NOMO-1 (cell line): ENCODE measurements around the gene MCM5.

Experiments
- DNase-seq, 2 experiments: peaks; one replicate each; lab custom pipeline; 2025; ENCODE audit not compliant: unreplicated experiment in 2 of 2; lab: John Stamatoyannopoulos, UW

The MCM5 gene

DNA sequence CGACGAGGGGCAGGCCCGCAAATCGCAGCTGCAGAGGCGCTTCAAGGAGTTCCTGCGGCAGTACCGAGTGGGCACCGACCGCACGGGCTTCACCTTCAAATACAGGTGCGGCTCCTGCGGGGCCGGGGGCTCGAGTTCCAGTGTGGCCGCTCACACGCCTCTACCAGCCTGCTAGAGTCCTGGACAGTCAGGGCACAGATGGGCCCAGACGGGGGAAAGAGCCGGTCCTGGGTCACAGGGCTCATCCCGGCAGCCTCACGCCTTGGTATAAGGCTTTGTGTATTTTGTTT lies 506 bp downstream of the MCM5 start:
- no peak for DNase-seq

DNA sequence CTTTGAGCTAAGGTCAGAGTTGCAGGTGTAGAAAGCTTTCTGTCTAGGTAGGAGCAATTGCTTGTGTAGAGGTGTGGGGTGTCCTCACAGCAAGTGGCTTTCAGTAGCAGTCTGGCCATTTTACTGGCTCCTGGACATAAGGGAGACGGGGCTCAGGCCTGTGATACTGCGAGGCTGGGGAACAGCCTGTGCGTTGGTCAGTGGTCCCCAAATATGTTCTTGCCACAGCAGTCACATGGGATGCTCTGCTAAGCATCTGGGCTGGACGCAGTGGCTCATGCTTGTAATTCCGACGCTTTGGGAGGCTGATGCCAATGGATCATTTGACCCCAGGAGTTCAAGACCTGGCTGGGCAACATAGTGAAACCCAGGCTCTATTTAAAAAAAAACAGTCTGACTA lies 1.9 kb downstream of the MCM5 start:
- no peak for DNase-seq

DNA sequence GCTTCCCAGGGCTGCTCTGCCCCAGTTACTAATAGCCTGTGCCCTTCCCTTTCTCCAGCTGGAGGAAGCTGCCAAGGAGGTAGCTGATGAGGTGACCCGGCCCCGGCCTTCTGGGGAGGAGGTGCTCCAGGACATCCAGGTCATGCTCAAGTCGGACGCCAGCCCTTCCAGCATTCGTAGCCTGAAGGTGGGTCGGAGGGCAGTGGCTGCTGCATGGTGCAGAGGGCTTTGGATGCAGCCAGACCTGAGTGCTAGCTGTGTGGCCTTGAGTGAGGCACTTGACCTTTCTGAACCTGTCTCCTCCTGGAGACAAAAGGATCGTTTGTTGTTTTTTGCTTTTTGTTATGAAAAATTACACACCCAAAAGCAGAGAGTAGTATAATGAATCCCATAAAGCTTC lies 3.4 kb downstream of the MCM5 start:
- DNase-seq, result no peak

DNA sequence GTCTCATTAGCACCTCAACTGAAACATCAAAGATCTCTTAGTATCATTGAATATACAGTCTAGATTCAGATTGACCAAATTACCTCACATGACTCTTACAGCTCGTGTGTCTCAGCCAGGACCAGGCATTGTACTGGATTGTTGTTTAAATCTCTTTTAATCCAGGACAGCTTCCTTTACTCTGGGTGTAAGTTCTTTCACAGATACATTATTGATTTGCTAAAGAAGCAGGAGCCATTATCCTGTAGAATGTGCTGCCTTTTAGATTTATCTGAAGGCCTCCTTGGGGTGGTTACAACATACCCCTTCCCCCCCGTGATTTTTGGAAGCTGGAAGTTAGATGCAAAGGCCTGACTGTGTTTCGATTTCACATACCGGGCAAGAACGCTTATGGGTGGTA lies 4.2 kb downstream of the MCM5 start:
- DNase-seq, result no peak

DNA sequence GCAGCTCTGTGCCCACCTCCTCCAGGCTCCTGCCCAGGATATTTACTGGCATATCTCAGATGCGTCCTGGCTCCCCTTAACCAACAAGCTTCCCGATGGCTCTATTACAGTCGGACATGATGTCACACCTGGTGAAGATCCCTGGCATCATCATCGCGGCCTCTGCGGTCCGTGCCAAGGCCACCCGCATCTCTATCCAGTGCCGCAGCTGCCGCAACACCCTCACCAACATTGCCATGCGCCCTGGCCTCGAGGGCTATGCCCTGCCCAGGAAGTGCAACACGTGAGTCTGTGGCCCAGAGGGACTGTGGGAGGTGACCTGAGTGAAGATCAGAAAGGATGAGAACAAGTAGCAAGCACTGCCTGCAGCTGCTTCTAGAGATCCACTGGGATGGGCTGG lies 6.5 kb downstream of the MCM5 start:
- no peak for DNase-seq

DNA sequence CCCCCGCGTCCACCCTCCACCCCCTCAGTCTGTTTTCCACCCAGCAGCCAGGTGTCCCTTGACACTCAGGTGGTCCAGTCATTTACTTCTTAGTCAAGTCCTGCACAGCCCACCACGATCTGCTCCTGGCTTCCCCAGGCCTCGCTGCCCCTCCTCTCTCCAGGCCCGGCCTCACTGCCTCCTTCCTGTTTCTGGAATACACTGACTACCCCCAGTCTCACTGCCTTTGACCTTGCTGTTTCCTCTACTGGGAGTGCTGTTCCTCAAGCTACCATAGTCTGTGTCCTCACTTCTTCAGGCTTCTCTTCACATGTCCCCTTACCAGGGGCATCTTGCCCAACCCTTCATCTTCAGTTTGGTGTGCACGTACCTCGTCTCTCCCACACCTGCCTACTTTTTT lies 7.4 kb downstream of the MCM5 start:
- DNase-seq, result no peak

DNA sequence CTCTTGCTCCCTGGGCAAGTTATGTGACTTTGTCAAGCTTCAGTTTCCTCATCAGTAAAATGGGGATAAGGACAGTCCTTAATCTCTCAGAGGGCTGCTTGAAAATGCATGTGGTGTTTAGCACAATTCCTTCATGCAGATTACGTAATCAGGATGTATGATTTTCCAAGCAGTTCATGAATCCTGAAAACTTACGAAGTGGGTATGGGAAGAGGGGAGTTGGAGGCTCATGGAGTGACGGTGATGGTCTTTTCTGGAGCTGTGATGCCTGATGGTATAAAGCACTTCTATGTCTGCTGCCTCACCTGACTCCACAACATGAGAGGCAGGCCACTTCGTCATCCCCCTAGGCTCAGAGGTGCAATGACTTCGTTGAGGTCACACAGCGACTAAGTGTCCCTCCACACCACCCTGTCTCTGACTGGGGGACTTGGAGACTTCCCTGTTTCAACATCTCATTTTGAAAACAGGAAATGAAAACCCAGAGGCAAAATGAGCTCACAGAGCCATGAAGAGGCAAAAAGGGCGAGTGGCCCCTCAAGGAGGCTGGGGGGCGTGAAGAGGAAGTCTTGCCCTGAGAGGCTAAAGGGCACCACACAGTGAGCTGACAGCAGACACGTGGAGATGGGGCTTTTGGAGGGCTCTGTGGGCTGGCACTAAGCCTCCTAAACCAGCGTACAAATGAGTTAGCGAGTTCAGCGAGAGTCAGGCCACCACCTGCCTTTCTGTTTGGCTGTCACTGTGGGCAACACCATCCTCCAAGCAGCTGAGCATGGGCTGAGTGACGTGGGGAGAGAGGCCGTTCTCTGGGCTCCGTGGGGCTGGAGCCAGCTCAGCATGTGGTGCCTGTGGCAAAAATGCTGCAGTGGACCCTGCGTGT lies 10.1 kb downstream of the MCM5 start:
- DNase-seq, result peak; percentile 92 to 97

DNA sequence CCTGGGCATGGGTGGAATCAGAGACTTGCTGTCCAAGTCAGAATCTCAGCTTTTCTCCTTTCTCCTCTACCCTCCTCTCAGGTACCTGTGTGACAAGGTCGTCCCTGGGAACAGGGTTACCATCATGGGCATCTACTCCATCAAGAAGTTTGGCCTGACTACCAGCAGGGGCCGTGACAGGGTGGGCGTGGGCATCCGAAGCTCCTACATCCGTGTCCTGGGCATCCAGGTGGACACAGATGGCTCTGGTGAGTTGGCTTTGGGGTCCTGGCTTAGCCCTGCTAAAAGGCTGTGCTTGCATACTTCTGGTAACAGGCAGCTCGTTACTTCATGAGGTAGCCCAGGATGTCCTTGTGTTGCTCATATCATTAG lies 10.7 kb downstream of the MCM5 start:
- no peak for DNase-seq

DNA sequence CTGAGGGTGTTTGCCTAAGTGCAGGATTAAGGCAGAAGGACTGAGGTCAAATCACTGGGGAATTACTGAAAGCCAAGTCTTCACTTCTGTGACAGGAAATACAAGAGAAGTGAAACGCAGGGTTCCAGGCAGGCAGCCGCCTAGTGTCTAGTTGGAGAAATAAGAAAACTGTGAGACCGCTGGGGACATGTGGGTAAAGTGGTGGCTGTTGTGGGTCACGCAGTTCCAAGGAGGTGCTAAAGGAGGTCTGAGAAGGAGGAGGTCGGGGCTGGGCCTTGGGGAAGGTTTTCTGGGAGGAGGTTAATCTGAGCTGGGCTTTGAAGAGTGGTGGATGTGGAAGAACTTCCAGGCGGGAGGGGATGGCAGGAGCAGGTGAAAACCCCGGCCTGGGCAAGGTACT lies 11.2 kb downstream of the MCM5 start:
- no peak for DNase-seq

DNA sequence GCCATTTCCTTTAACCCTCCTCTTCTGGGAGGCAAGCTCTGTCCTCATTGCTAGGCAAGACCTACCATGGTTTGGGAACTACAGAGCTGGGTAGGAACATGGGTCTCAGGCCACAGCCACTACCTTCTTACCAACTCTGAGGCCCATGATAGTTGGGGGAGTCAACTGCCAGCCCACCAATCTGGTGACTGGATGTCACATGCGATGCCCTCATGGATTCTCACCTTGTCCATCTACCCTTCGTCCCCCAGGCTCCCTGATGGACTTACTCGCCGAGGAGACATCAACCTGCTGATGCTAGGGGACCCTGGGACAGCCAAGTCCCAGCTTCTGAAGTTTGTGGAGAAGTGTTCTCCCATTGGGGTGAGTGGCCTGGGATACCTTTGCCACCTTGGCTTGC lies 13.7 kb downstream of the MCM5 start:
- no peak for DNase-seq

DNA sequence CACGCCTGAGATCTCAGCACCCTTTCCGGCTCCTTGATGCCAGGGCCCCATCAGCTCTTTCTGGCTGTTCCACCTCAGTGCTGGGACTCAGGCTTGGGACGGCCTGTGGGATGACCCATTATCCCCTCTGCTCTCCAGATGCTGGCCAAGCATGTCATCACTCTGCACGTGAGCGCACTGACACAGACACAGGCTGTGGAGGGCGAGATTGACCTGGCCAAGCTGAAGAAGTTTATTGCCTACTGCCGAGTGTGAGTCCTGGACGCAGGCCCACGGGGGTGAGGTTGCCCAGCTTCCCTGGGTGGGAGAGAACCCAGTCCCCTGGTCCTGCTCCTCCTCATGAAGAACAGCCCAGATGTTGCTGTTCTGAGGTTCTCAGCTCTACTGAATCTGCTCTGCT lies 17.7 kb downstream of the MCM5 start:
- DNase-seq, result no peak

DNA sequence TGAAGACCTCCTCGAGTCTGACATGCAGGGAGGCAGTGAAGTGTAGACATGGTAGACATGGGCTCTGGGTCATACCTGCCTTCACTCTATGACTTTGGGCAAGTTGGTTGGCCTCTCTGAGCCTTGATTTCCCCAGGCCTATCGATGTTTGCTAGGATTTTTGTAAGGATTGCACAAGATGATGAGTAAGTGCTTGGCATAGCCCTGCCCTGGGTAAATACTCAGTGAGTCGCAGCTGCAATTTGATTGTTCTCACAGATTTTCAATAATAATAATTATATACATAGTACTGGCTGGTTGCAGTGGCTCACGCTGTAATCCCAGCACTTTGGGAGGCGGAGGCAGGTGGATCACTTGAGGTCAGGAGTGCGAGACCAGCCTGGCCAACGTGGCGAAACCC lies 18.1 kb downstream of the MCM5 start:
- no peak for DNase-seq

DNA sequence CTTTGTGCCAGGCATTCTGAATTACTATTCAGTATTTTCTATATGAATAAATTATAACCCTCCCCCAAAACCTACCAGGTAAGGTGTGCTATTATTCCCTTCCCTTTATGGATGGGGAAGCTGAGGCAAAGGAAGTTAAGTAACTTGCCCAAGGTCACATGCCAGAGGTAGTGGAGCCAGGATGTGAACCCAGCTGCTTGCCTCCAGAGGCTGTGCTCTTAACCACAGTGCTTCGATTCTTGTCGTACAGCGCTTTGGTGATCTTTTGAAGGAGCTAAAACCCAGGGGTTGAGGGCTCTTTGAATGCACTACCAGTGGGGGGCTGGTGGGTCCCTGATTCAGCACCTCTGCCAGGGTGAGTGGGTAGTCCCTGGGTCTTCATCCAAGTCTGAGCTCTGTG lies 18.8 kb downstream of the MCM5 start:
- DNase-seq, result no peak

DNA sequence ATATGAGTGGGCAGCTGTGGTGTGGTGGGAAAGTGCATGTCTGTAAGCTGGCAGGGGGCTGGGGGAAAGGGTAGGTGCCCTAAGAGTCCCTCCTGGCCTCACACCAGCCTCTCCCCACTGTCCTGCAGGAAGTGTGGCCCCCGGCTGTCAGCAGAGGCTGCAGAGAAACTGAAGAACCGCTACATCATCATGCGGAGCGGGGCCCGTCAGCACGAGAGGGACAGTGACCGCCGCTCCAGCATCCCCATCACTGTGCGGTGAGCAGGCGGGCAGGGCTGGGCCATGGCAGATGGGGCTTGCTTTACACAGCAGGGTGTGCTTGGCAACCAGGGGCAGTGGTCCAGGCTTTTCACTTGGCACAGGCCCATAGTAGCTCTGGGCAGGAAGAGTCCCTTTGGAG lies 19.8 kb downstream of the MCM5 start:
- DNase-seq, result no peak

DNA sequence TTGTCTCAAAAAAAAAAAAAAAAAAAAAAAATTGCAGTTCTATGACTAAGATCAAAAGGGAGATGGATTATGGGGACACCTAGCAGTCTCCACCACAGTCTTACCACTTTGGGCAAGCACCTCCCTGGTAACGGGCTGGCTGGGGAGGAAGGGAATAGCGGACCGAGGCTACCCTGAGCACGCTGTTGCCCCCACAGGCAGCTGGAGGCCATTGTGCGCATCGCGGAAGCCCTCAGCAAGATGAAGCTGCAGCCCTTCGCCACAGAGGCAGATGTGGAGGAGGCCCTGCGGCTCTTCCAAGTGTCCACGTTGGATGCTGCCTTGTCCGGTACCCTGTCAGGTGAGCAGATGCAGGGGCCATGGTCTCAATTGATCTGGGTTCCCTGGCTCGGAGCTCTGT lies 21.2 kb downstream of the MCM5 start:
- no peak for DNase-seq

DNA sequence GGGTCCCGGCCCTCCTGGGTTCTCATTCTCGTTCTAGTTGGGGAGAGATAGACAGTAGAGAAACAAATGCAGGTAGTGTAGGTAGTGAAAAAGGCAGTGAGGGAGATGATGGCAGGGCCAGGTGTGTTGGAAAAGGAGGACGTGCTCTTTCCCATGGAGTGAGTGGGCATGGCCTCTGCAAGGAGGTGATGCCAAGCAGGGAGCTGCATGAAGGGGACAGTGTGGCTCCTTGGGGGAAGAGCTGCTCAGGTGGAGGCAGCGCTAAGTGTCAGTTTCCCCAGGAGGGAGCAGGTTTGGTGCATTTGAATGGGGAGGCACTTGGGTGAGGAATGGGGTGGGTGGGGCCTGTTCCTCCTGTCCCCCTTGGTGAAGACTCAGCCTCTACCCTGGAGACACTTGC lies 22.2 kb downstream of the MCM5 start:
- no peak for DNase-seq

DNA sequence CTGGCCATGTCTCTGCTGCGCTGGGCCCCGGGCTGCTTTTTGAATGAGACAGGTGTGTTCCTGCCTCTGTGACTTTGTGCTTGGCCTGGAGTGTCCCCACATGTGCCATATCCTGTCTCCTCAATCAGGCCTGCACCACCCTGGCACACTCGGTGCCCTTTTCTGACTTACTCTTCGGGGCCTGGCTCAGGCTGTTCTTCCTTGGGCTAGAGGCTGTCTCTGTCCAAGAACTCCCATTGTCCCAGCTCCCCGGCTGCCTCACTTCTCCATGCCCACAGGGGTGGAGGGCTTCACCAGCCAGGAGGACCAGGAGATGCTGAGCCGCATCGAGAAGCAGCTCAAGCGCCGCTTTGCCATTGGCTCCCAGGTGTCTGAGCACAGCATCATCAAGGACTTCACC lies 23.0 kb downstream of the MCM5 start:
- no peak for DNase-seq

DNA sequence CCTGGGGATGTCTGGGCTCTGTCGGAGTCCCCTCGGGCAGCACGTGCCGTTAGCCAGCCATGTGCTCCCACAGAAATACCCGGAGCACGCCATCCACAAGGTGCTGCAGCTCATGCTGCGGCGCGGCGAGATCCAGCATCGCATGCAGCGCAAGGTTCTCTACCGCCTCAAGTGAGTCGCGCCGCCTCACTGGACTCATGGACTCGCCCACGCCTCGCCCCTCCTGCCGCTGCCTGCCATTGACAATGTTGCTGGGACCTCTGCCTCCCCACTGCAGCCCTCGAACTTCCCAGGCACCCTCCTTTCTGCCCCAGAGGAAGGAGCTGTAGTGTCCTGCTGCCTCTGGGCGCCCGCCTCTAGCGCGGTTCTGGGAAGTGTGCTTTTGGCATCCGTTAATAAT lies 24.1 kb downstream of the MCM5 start:
- no peak for DNase-seq

DNA sequence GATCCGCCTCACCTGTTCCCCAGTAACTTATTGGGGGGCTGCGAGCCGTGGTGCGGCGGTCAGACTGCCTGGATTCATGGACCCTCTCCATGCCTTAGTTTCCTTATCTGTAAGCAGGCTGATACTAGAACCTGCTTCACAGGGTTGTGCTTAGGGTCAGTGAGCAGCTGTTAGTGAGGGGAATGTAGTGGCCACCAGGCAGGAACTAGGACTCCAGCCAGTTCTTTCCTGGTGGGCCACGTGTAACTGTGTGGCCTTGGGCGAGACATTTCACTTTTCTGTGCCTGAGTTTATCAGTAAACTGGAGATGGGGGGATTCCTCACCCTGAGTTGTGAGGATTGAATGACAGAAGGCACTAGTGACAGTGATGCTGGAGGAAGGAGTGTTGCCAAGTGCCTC lies 24.8 kb downstream of the MCM5 start:
- no peak for DNase-seq

DNA sequence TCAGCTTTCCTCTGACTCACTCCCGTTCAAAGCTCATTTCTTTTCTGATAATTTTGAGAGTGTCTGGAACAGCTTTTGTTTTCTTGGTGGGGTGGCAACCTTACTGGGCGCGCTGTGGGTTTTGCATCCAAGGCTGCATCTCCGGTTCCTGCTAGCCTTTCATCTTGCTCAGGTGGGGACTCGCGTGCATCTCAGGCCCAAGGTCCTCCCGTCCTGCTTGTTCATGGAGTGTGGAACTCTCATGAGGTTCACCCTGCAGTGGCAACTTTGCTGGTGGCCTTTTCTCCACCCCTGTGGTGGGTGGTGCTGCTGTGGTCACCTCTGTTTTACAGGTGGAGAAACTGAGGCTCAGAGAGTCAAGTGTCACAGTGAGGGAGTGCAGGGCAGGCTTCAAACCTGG lies 25.6 kb downstream of the MCM5 start:
- DNase-seq, result no peak

DNA sequence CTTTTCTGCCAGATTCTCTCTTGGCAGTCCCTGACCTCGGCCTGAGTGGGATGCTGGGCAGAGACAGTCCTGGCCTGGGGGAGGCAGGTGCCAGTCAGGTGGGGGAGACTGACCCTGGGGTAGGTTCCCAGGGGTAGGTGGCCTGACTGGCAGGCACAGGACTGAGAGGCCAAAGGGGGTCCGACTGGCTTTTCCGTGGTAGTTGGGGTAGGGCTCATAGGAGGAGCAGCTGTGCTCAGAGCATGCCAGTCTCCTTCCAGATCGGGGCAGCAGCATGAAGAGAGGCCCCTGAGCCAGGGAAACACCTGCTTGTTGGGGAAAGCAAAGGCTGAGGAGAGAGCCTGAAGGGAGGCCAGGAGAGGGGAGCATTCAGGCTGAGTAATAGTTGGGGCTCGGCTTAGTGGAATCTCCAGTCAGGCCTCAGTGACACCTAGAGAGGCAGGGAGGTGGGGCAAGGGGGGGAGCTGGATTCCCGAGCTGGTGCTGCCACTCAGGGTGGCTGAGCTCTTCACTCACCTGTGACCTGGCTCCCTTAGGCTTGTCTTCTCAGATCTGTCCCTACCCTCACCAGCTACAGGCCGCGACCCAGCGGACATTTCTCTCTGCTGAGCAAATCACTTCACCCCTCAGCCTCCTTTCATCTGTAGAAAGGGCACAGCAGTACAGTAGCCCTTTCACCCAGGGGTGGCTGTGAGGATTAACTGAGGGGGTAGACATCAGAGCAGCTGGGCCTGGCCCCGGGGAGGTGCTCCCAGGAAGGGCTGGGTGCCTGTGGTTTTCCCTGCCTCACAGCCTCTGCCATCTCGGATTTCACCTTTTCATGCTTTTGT lies 26.2 kb downstream of the MCM5 start:
- DNase-seq, result no peak

DNA sequence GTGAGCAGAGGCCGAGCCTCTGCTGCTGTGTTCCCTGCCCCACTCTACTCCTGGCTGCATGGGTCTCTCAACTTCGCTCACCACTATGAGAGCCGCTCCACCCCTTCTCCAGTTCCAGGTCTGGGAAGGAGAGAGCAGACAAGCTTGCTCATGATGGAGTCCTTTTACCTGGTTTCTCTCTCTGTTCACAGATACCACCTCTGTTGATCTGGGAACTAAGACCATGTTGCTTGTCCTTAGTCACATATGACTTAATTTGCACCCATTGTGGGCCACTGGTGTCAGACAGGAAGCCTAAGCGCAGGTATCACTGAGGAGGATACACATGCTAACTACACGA lies 26.8 kb downstream of the MCM5 start:
- no peak for DNase-seq

DNA sequence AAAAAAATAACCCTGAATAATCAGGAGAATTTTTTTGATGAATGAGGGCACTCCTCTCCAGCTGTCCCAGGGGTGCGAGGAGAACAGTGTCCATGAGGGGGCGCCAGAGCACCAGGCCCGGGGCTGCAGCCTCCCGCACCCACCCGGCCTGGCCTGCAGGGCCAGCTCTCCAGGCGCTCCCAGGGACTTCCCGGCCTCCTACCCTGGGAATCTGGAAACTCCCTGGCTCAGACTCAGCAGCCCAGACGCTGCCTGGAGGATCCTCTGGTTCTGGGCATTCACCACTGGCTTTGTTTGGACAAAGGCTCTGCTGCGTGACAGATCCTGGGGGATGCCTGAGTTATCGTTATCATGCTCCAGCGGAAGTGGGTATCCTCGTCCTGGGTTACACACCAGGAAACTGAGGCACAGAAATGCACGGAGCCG lies 31.0 kb downstream of the MCM5 start:
- peak; percentile 18 to 45 for DNase-seq
